KOPT-K1 (cell line): ENCODE measurements around the gene SLC1A4.
A peak's percentile ranks its signal among the peaks of the same experiment; 100 is the strongest.

Experiments used
- H3K27ac ChIP-seq: fragments of 200-600 bp; sonication (generic); 2 replicates; pipeline ENCODE4 v1.5.1; 2016; ENCODE audit warnings: antibody characterized with exemption, mild to moderate bottlenecking, low read depth, low read length; ENCODE audit not compliant: poor library complexity, severe bottlenecking
- H3K36me3 ChIP-seq: fragments of 200-600 bp; sonication (generic); 2 replicates; pipeline ENCODE4 v1.5.1; 2017; ENCODE audit warnings: antibody characterized with exemption, mild to moderate bottlenecking, low read length, moderate library complexity; ENCODE audit not compliant: insufficient read depth
- H3K9me3 ChIP-seq: fragments of 200-600 bp; sonication (generic); 2 replicates; pipeline ENCODE4 v1.5.1; 2017; ENCODE audit warnings: antibody characterized with exemption, low read length, mild to moderate bottlenecking; ENCODE audit not compliant: insufficient read depth, poor library complexity, severe bottlenecking

SLC1A4 gene

GRCh38 chr2:64978514-64979268 lies 10.5 kb upstream of the SLC1A4 start:
- Histone ChIP-seq H3K27ac (no peak overlapping the region), H3K9me3 (no peaks in the 10 kb centered on the region), H3K36me3 (no peaks in the 10 kb centered on the region)

DNA sequence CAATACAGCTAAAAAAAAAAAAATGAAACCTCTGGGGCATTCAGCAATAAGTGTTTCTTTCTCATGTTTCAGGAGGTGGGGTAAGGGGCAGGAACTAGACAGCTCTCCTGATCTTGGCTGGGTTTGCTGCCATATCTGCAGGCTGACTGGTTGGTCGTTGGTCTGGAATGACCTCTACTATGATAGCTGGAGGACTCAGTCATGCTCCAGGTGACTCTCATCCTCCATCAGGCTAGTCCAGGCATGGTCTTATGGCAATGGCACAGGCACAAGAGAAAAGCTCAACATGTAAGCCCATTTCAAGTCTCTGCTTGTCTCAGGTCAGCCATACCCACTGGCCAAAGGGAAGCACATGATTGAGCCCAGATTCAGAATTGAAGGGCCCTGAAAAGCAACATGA lies 9.5 kb upstream of the SLC1A4 start:
- H3K9me3 ChIP-seq = no peaks in the 10 kb centered on the region
- H3K36me3 ChIP-seq = no peaks in the 10 kb centered on the region
- no peak overlapping the region for H3K27ac ChIP-seq

DNA sequence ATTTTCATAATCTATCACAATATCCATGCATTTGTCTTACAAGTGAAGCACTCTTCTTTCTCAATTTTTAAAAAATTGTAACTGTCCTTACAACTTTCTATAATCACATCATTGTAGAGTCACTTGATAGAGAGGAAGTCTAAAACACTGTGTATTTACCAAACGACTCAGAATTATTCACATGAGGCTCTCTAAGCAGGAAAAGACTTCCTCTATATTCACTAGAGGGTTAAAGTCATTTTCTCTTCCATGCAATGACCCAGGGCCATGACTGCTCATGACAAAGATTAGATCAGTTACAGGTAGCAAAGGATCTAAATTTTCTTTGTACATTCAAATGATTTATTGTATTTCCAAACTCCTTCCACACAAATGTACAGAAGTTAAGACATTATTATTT lies 9.0 kb upstream of the SLC1A4 start:
- H3K9me3 ChIP-seq = no peaks in the 10 kb centered on the region
- H3K27ac ChIP-seq = no peak overlapping the region
- no peaks in the 10 kb centered on the region for H3K36me3 ChIP-seq

DNA sequence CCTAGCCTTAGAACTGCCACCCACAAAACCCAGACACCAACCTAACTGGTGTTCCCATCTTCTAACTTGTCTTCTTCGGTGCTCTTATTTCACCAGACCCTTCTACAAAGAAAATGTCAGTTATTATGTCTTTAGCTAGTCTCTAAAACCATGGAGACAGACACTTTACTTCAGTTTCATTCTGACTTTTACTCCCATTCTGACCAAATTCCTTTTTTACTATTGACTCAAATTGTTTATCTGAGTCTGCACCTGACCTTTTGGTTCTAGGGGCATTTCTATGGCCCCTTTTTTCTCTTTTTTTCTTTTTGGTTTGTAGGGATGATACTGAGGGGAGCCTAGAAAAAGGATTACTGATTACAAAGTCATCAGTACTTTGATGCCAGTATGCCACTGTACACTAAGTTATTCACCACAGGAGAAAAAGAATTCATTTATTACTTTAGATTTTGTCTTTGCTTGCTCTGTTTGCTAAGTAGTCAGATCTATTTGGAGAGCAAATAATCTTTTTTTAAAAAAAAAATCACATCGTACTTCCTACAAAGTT lies 6.8 kb upstream of the SLC1A4 start:
- Histone ChIP-seq H3K36me3 (no peaks in the 10 kb centered on the region), H3K27ac (no peak overlapping the region), H3K9me3 (no peaks in the 10 kb centered on the region)

DNA sequence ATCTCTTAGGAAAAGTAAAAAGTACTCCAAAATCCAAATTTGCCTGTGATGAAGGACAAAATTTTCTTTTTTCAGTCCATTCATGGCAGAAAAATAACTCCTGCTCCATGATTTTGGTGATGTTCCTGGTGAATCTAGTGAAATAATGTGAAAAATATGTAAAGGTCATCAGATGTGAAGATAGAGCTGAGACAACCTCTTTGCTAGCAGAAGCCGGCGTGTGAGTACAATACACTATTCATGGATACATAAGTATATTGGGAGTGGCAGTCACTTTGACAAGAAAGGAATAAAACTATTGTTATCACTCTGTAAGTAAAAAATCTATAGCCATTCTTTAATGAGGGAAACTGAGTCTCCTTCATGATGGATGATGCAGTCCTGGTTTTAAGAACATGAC lies 6.3 kb upstream of the SLC1A4 start:
- H3K36me3 ChIP-seq = no peaks in the 10 kb centered on the region
- H3K27ac ChIP-seq = no peak overlapping the region

GRCh38 chr2:64985447-64985846 lies 3.8 kb upstream of the SLC1A4 start:
- Histone ChIP-seq H3K36me3 (no peaks in the 10 kb centered on the region), H3K27ac (no peak overlapping the region), H3K9me3 (no peaks in the 10 kb centered on the region)

More for the DNA sequence above, 6.3 kb upstream of the SLC1A4 start:
- H3K9me3 ChIP-seq = no peaks in the 10 kb centered on the region

- Histone ChIP-seq H3K36me3 (no peaks in the 10 kb centered on the region), H3K27ac (peak overlapping the region; percentile 76), H3K9me3 (no peaks in the 10 kb centered on the region)
Observed at GRCh38 chr2:64987001-64987955, 1.9 kb upstream of the SLC1A4 start.

GRCh38 chr2:64987956-64988419 lies 1.2 kb upstream of the SLC1A4 start:
- Histone ChIP-seq H3K27ac (peak overlapping the region; percentile 76), H3K9me3 (no peaks in the 10 kb centered on the region), H3K36me3 (peaks cover 6% of the 10 kb centered on the region)

- Histone ChIP-seq H3K36me3 (peaks cover 12% of the 10 kb centered on the region), H3K27ac (peak overlapping the region; percentile 76), H3K9me3 (no peaks in the 10 kb centered on the region)
Observed at GRCh38 chr2:64988420-64989125, 626 bp upstream of the SLC1A4 start.

GRCh38 chr2:64989982-64990614 lies 899 bp downstream of the SLC1A4 start:
- Histone ChIP-seq H3K27ac (peak overlapping the region; percentile 76), H3K9me3 (no peaks in the 10 kb centered on the region), H3K36me3 (peaks cover 26% of the 10 kb centered on the region)

- peaks cover 34% of the 10 kb centered on the region for H3K36me3 ChIP-seq
- H3K27ac ChIP-seq = peak overlapping the region; percentile 76
- no peaks in the 10 kb centered on the region for H3K9me3 ChIP-seq
Observed at GRCh38 chr2:64990876-64991275, 1.7 kb downstream of the SLC1A4 start.

GRCh38 chr2:64992218-64992617 lies 3.0 kb downstream of the SLC1A4 start:
- H3K27ac ChIP-seq = peak overlapping the region; percentile 17
- peaks cover 47% of the 10 kb centered on the region for H3K36me3 ChIP-seq
- no peaks in the 10 kb centered on the region for H3K9me3 ChIP-seq

- Histone ChIP-seq H3K27ac (peak overlapping the region; percentile 17), H3K36me3 (peaks cover 52% of the 10 kb centered on the region), H3K9me3 (no peaks in the 10 kb centered on the region)
Observed at GRCh38 chr2:64992990-64993389, 3.8 kb downstream of the SLC1A4 start.

DNA sequence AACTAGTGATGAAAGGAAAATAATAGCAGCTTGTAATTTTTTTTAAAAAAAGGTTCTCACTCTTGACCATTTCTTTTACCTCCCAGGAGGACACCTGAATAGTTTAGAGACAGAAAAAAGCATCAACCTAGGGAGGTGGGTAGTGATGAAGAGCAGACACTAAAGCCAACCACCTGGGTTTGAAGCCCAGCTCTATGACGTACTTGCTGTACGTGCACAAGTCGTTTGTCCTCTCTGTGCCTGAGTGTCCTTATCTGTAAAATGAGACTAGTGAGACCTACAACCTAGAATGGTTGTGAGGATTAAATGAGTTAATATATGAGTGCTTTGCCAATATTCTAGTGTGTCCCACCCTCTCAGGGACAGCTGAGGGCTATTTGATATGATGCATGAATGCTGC lies 5.8 kb downstream of the SLC1A4 start:
- H3K36me3 ChIP-seq = peaks cover 70% of the 10 kb centered on the region
- no peaks in the 10 kb centered on the region for H3K9me3 ChIP-seq
- no peak overlapping the region for H3K27ac ChIP-seq
